Muscle of leg (tissue), 11 donors: ENCODE data around the gene CEP104. TPM values are rescaled to one million over a fixed set of nuclear protein-coding genes. Genes with fewer than 3 reads are reported as not detected.
A peak's percentile ranks its signal among the peaks of the same experiment; 100 is the strongest.

Experiments
- DNase-seq: peaks from one replicate; pipeline ENCODE4 v3.0.0; 2013
- H3K27ac ChIP-seq: one replicate; pipeline ENCODE4 v1.5.1; 2013; ENCODE audit warnings: mild to moderate bottlenecking, low read length, control low read depth
- H3K27me3 ChIP-seq: one replicate; pipeline ENCODE4 v1.6.1; 2013; ENCODE audit warnings: low read length; ENCODE audit not compliant: control insufficient read depth, insufficient read depth
- H3K36me3 ChIP-seq: one replicate; pipeline ENCODE4 v1.6.1; 2013; ENCODE audit warnings: low read length; ENCODE audit not compliant: control insufficient read depth, insufficient read depth
- H3K4me1 ChIP-seq: one replicate; pipeline ENCODE4 v1.6.1; 2013; ENCODE audit warnings: low read length; ENCODE audit not compliant: control insufficient read depth, insufficient read depth
- H3K4me3 ChIP-seq: one replicate; pipeline ENCODE4 v1.5.1; 2013; ENCODE audit warnings: low read length, control low read depth
- H3K9me3 ChIP-seq: replicated peaks from 2 replicates; pipeline ENCODE4 v1.6.1; 2013; ENCODE audit warnings: low read depth, low read length; ENCODE audit not compliant: control insufficient read depth
- WGBS: methylation state at CpG from one replicate; pipeline ENCODE4 v1.1.5; 2013; ENCODE audit warnings: missing lambda C conversion rate; ENCODE audit not compliant: insufficient coverage; 5-methylcytosine and 5-hydroxymethylcytosine counted together
- polyA plus RNA-seq, 8 donors: library from polyadenylated mRNA; unstranded; fragments of 120-200 nt; gene quantifications; one replicate each; pipeline versions ENCODE4 v1.2.1 to v1.2.3, GENCODE V29; 2013; ENCODE audit warnings: inconsistent platforms in 1 of 8, low replicate concordance in 1 of 8; ENCODE audit not compliant: insufficient read length in 8 of 8, insufficient read depth in 1 of 8
- total RNA-seq: library from RNA; stranded (reverse); fragments of 120-200 nt; gene quantifications from one replicate; pipeline ENCODE4 v1.2.4, GENCODE V29; 2013

The CEP104 gene
- total and polyA plus RNA-seq, 9 donors, result 8.3 to 19.7 (median 17.2) TPM

DNA sequence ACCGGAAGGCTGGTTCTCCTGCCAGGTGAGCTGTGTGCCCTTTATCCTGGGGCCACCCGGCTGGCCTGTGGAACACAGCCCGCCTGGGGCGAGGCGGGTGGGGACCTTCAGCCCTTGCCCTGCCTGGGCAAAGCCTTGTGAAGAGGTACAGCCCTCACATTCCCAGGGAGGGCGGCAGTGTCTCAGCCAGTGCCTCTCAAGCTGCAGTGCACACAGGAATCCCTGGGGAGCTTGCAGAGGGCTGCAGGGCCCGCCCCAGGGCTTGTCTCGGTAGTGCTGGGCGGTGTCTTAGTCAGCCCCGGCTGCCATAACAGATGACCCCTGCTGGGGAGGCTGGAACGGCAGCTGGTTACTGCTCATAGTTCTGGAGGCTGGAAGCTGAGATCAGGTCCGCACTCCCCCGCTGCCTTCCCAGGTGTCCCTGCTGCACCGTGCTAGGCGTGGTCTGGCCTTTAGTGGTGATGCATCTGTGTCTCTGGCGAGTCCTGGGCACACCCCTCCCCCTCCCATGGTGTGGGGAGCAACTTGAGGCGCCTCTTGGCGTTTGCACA, 12.8 kb upstream of the CEP104 start:
- Histone ChIP-seq H3K27me3 (no peaks in the 10 kb centered on the region), H3K36me3 (peaks cover 53% of the 10 kb centered on the region), H3K4me1 (peaks cover 8% of the 10 kb centered on the region), H3K27ac (no peak overlapping the region), H3K9me3 (no peaks in the 10 kb centered on the region), H3K4me3 (no peak overlapping the region)
- WGBS, result 70% methylated on average over 12 of the region's 18 CpGs
- DNase-seq, result no peak

DNA sequence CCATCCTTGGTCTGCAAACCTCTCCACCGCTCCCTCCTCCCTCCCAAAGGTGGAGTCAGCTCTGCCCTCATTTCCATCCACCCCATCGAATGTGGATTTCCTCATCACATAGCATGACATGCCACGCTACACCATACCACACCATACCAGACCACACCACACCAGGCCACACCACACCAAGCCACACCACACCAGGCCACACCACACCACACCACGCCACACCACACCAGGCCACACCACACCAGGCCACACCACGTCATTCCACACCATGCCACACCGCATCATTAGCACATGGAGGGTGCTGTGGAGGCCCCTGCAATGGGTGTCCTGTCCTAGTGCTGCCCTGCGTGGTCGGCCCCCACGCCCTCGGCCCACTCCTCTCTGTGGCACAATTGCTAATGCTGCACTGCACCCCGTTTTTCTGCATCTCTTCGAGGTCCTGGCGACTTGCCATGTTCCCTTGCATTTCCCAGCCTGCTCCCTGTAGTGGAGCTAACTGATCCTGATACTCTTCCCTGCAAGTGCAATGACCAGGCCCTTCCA, 11.5 kb upstream of the CEP104 start:
- WGBS, result 94% methylated on average over 12 of the region's 13 CpGs

GRCh38 chr1:3865606-3866160, 8.7 kb upstream of the CEP104 start:
- 30% methylated on average over 16 of the region's 18 CpGs for WGBS
- DNase-seq, result no peak
- Histone ChIP-seq H3K27ac (no peak overlapping the region), H3K9me3 (no peaks in the 10 kb centered on the region), H3K27me3 (no peaks in the 10 kb centered on the region), H3K4me1 (peaks cover 8% of the 10 kb centered on the region), H3K36me3 (peaks cover 33% of the 10 kb centered on the region), H3K4me3 (no peak overlapping the region)

More for the DNA sequence above, 11.5 kb upstream of the CEP104 start:
- H3K4me3 ChIP-seq, result no peak overlapping the region
- DNase-seq, result no peak
- peaks cover 50% of the 10 kb centered on the region for H3K36me3 ChIP-seq
- H3K27me3 ChIP-seq, result no peaks in the 10 kb centered on the region
- H3K9me3 ChIP-seq, result no peaks in the 10 kb centered on the region
- H3K4me1 ChIP-seq, result peaks cover 8% of the 10 kb centered on the region
- H3K27ac ChIP-seq, result no peak overlapping the region

DNA sequence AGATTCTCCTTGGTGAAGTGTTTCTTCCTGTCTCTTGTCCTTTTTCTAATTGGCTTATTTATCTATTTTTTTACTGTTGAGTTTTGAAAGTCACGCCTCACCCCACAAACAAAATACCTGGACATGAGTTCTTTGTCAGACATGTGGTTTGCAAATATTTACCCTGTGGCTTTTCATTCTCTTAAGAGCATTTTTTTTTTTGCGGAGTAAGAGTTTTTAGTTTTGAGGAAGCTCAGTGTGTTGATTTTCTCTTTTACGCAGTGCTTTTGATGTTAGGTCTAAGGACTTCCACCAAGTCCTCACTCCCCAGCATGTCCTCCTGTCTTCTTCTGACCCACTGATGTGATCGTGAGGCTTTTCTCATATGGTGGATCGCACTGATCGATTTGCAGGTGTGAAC, 7.9 kb upstream of the CEP104 start:
- WGBS, result no CpG with 5 or more reads among the region's 6 CpGs

GRCh38 chr1:3863231-3863935, 6.4 kb upstream of the CEP104 start:
- peak overlapping the region; percentile 65 for H3K27ac ChIP-seq
- DNase-seq, result peak; percentile 64
- peaks cover 16% of the 10 kb centered on the region for H3K36me3 ChIP-seq
- H3K9me3 ChIP-seq, result no peaks in the 10 kb centered on the region
- WGBS, result 46% methylated on average over 4 of the region's 12 CpGs
- no peaks in the 10 kb centered on the region for H3K27me3 ChIP-seq
- H3K4me3 ChIP-seq, result no peak overlapping the region
- H3K4me1 ChIP-seq, result peaks cover 10% of the 10 kb centered on the region

More for the DNA sequence above, 7.9 kb upstream of the CEP104 start:
- no peak for DNase-seq
- H3K27ac ChIP-seq, result no peak overlapping the region
- H3K27me3 ChIP-seq, result no peaks in the 10 kb centered on the region
- H3K36me3 ChIP-seq, result peaks cover 26% of the 10 kb centered on the region
- no peak overlapping the region for H3K4me3 ChIP-seq
- no peaks in the 10 kb centered on the region for H3K9me3 ChIP-seq
- peaks cover 8% of the 10 kb centered on the region for H3K4me1 ChIP-seq

GRCh38 chr1:3858231-3858981, 1.4 kb upstream of the CEP104 start:
- H3K4me1 ChIP-seq, result peaks cover 21% of the 10 kb centered on the region
- peak; percentile 43 for DNase-seq
- H3K27me3 ChIP-seq, result no peaks in the 10 kb centered on the region
- H3K4me3 ChIP-seq, result peak overlapping the region; percentile 89
- no peak overlapping the region for H3K27ac ChIP-seq
- no peaks in the 10 kb centered on the region for H3K9me3 ChIP-seq
- H3K36me3 ChIP-seq, result peaks cover 3% of the 10 kb centered on the region
- WGBS, result 43% methylated on average over 33 of the region's 34 CpGs

- Histone ChIP-seq H3K27me3 (no peaks in the 10 kb centered on the region), H3K27ac (peak overlapping the region; percentile 87), H3K36me3 (peaks cover 3% of the 10 kb centered on the region), H3K9me3 (no peaks in the 10 kb centered on the region), H3K4me3 (peak overlapping the region; percentile 89), H3K4me1 (peaks cover 21% of the 10 kb centered on the region)
- DNase-seq, result no peak
- WGBS, result 16% methylated on average over 8 of the region's 21 CpGs
Observed at GRCh38 chr1:3857791-3858129, 749 bp upstream of the CEP104 start.

DNA sequence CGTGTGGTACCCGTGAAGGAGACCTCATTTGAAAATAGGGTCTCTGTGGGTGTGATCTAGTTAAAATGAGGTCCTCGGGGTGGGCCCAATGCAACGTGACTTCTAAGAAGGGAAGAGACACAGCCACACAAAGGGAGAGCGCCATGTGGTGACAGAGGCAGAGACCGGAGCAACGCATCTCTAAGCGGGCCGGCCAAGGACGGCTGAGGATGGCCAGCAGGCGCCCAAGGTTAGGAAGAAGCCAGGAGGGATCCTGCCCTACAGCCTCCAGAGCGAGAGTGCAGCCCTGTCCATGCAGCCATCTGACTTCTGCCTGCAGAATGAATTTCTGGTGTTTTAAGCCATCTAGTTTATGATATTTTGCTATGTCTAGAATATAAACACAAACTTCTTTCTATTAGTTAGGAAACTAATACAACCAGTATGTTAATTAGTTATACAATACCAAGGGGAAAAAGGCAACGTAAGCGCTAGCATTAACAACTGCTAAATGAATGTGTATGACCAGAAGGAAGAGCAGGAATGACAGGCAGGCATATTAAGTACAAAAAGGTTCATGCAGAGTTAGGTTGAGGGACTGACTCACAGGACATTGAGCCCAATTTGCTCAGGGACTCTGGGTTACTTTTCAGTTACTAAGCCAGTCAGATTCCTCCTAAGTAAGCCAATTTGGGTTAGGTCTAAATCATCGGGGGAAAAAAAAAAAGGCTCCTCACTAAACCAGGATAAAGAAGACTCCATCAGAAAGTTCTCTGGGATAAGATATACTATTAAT, 4.1 kb downstream of the CEP104 start:
- no peak for DNase-seq
- Histone ChIP-seq H3K36me3 (peaks cover 20% of the 10 kb centered on the region), H3K4me3 (no peak overlapping the region), H3K27me3 (no peaks in the 10 kb centered on the region), H3K9me3 (no peaks in the 10 kb centered on the region), H3K27ac (no peak overlapping the region), H3K4me1 (peaks cover 14% of the 10 kb centered on the region)
- 66% methylated on average over 11 of the region's 15 CpGs for WGBS

- Histone ChIP-seq H3K9me3 (no peaks in the 10 kb centered on the region), H3K4me1 (peaks cover 9% of the 10 kb centered on the region), H3K27me3 (no peaks in the 10 kb centered on the region), H3K27ac (no peak overlapping the region), H3K36me3 (peaks cover 23% of the 10 kb centered on the region), H3K4me3 (no peak overlapping the region)
- DNase-seq, result no peak
- 90% methylated on average over 10 of the region's 12 CpGs for WGBS
Observed at GRCh38 chr1:3852091-3852490, 4.9 kb downstream of the CEP104 start.
